ENCODE results near the gene CCDC141. TPM values are rescaled to one million over a fixed set of nuclear protein-coding genes. Genes with fewer than 3 reads are reported as not detected.

The CCDC141 gene
- total RNA-seq, 4 donors from 2014 or later, result 1.6 to 10.3 (median 5.3) TPM

- Histone ChIP-seq H3K4me3 (no peak overlapping the region), H3K27ac (no peak overlapping the region), H3K27me3 (no peaks in the 10 kb centered on the region), H3K9me3 (peaks cover 0 to 10% (median 0%) of the 10 kb centered on the region in 3 donors), H3K36me3 (no peaks in the 10 kb centered on the region), H3K4me1 (no peaks in the 10 kb centered on the region)
- no peak for ATAC-seq
- TF ChIP-seq POLR2A (IDR thresholded peaks at IDR 0.05) (no peak), CTCF (IDR thresholded peaks at IDR 0.05) (no peak), POLR2AphosphoS5 (IDR thresholded peaks at IDR 0.05) (no peak), EP300 (IDR thresholded peaks at IDR 0.05) (no peak)
- 64% methylated on average over 1 of the region's 1 CpG; no CpG with 5 or more reads in 1 of the 2 donors for WGBS, 2 donors (ENCODE audit: low coverage in 1 of 2)
These were observed 44.0 kb downstream of the CCDC141 start for GRCh38 chr2:179005976-179006375.

DNA sequence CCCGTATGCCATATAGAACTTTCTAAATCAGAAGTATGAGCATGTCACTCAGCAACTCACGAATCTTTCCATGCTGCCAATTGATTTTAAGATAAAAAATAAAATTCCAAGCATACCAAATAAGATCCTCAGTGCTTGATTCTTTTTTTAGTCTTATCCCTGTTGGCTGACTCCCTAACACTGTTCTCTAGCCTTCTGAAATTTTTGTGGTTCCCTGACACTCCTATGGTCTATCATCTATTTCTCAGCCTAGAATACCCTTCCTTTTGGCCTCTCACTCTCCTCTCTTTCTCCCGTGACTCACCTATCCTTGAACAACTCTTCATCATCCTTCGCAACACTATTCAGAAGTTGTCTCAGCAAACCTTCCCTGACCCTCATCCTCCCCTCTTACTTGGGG is 50.5 kb downstream of the CCDC141 start:
- no peak overlapping the region for H3K27ac ChIP-seq
- no peaks in the 10 kb centered on the region for H3K4me1 ChIP-seq
- TF ChIP-seq POLR2A (IDR thresholded peaks at IDR 0.05), result no peak
- no peak for TF ChIP-seq POLR2AphosphoS5 (IDR thresholded peaks at IDR 0.05)
- no peak for ATAC-seq
- H3K9me3 ChIP-seq, result no peaks in the 10 kb centered on the region
- H3K4me3 ChIP-seq, result no peak overlapping the region
- 79 to 83% methylated on average over 2 to 4 of the region's 4 CpGs for WGBS, 2 donors (ENCODE audit: low coverage in 1 of 2)
- no peaks in the 10 kb centered on the region for H3K27me3 ChIP-seq
- no peaks in the 10 kb centered on the region for H3K36me3 ChIP-seq

DNA sequence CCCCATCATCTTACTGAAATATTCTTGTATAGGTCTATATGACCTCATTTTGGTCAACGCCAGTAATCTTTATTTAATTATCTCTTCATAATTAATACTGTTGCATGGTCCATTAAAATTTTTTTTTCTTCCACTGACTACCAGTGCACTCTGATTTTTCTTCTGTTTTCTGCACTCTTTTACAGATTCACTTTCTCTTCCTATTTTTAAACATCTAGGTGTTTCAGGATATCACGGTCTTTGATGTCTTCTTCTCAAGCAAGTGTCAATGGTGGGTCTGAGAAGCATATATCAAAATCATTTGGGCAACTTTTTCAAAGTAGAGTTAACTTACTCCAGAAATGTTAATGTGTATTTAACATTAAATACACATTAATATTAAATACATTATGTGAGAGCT is 51.4 kb downstream of the CCDC141 start:
- H3K27ac ChIP-seq, result no peak overlapping the region
- H3K4me3 ChIP-seq, result no peak overlapping the region
- H3K4me1 ChIP-seq, result no peaks in the 10 kb centered on the region
- ATAC-seq, result no peak
- no peaks in the 10 kb centered on the region for H3K36me3 ChIP-seq
- 82 to 92% methylated on average over 2 of the region's 2 CpGs for WGBS, 2 donors (ENCODE audit: low coverage in 1 of 2)
- H3K27me3 ChIP-seq, result no peaks in the 10 kb centered on the region
- no peak for TF ChIP-seq POLR2AphosphoS5 (IDR thresholded peaks at IDR 0.05)
- TF ChIP-seq POLR2A (IDR thresholded peaks at IDR 0.05), result no peak
- no peak for TF ChIP-seq EP300 (IDR thresholded peaks at IDR 0.05)
- no peak for TF ChIP-seq CTCF (IDR thresholded peaks at IDR 0.05)
- H3K9me3 ChIP-seq, result no peaks in the 10 kb centered on the region

GRCh38 chr2:178997477-178997876 is 52.5 kb downstream of the CCDC141 start:
- no peaks in the 10 kb centered on the region for H3K36me3 ChIP-seq
- WGBS, 2 donors (ENCODE audit: low coverage in 1 of 2), result 75 to 83% methylated on average over 1 to 2 of the region's 2 CpGs
- H3K9me3 ChIP-seq, result no peaks in the 10 kb centered on the region
- H3K27me3 ChIP-seq, result no peaks in the 10 kb centered on the region
- TF ChIP-seq CTCF (IDR thresholded peaks at IDR 0.05), result no peak
- no peaks in the 10 kb centered on the region for H3K4me1 ChIP-seq
- no peak overlapping the region for H3K27ac ChIP-seq
- no peak for ATAC-seq
- no peak overlapping the region for H3K4me3 ChIP-seq

DNA sequence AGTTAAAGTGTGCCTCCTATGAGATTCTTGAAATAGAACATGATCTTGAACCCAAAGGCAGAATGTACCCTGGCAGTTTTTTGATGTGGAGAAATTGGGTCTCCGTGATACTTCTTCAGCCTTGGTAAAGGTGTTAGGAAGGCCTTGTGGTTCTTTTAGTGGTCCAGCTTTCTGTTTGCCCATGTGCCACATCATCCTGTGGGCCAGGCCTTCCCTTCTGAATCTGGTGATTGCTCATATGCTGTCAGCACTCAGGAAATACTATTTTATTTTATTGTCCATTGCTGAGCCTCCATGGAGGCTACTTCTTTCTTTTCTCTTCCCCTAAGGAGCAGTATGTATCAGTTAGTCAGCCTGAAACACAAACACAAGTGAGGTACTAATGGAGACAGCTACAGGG is 52.9 kb downstream of the CCDC141 start:
- ATAC-seq, result no peak
- Histone ChIP-seq H3K27ac (no peak overlapping the region), H3K4me1 (no peaks in the 10 kb centered on the region), H3K36me3 (no peaks in the 10 kb centered on the region), H3K9me3 (no peaks in the 10 kb centered on the region), H3K4me3 (no peak overlapping the region), H3K27me3 (no peaks in the 10 kb centered on the region)
- WGBS, 2 donors (ENCODE audit: low coverage in 1 of 2), result 90 to 100% methylated on average over 1 of the region's 1 CpG
- TF ChIP-seq CTCF (IDR thresholded peaks at IDR 0.05), result no peak
- TF ChIP-seq POLR2AphosphoS5 (IDR thresholded peaks at IDR 0.05), result no peak
- TF ChIP-seq EP300 (IDR thresholded peaks at IDR 0.05), result no peak
- TF ChIP-seq POLR2A (IDR thresholded peaks at IDR 0.05), result no peak
